Tibial artery (tissue), 4 donors: ENCODE data around the gene WHRN.

Experiments
- DNase-seq, 2 donors: peaks; one replicate each; pipeline ENCODE4 v3.0.0-alpha.2; 2019
- H3K27ac ChIP-seq, 2 donors: fragments of 200-600 bp; sonication (generic) in 1 of 2; 1 replicate in 1 of 2; 2 replicates in 1 of 2; pipeline ENCODE4 v1.5.1; 2018 to 2019; ENCODE audit warnings: mild to moderate bottlenecking in 1 of 2
- H3K27me3 ChIP-seq, 2 donors: fragments of 200-600 bp; sonication (generic) in 1 of 2; one replicate each; pipeline versions ENCODE4 v1.5.1 to v1.6.0; 2016 to 2019
- H3K36me3 ChIP-seq, 3 donors: fragments of 200-600 bp; sonication (generic) in 2 of 3; one replicate each; pipeline ENCODE4 v1.5.1; 2016 to 2019; ENCODE audit warnings: mild to moderate bottlenecking in 2 of 3
- H3K4me1 ChIP-seq, 4 donors: fragments of 200-600 bp; sonication (generic) in 2 of 4; 1 replicate in 3 of 4; 2 replicates in 1 of 4; pipeline ENCODE4 v1.5.1; 2016 to 2019
- H3K4me3 ChIP-seq, 2 donors: fragments of 200-600 bp; sonication (generic) in 1 of 2; 1 replicate in 1 of 2; 2 replicates in 1 of 2; pipeline ENCODE4 v1.5.1; 2018 to 2019; ENCODE audit warnings: mild to moderate bottlenecking in 2 of 2
- H3K9me3 ChIP-seq, 3 donors: fragments of 200-600 bp; sonication (generic) in 1 of 3; one replicate each; pipeline ENCODE4 v1.5.1; 2016 to 2019
- intact Hi-C: fragments of 100-400 bp; cut with DNase I; formaldehyde crosslinking; loops from one replicate; pipeline ENCODE4 v1.15.0; 2023; ENCODE audit warnings: low total_unique reads
- TF ChIP-seq, protein P1 (sequence below), 2 experiments: fragments of 200-600 bp in 1 of 2; fragments of 450-650 bp in 1 of 2; IDR thresholded peaks; one replicate each; pipeline ENCODE4 v1.5.1; 2017 to 2019; ENCODE audit warnings: antibody characterized with exemption in 2 of 2, mild to moderate bottlenecking in 1 of 2, moderate library complexity in 1 of 2

The WHRN gene

GRCh38 chr9:114375386-114376175 lies 129.7 kb downstream of the WHRN start:
- TF ChIP-seq, protein P1, sequence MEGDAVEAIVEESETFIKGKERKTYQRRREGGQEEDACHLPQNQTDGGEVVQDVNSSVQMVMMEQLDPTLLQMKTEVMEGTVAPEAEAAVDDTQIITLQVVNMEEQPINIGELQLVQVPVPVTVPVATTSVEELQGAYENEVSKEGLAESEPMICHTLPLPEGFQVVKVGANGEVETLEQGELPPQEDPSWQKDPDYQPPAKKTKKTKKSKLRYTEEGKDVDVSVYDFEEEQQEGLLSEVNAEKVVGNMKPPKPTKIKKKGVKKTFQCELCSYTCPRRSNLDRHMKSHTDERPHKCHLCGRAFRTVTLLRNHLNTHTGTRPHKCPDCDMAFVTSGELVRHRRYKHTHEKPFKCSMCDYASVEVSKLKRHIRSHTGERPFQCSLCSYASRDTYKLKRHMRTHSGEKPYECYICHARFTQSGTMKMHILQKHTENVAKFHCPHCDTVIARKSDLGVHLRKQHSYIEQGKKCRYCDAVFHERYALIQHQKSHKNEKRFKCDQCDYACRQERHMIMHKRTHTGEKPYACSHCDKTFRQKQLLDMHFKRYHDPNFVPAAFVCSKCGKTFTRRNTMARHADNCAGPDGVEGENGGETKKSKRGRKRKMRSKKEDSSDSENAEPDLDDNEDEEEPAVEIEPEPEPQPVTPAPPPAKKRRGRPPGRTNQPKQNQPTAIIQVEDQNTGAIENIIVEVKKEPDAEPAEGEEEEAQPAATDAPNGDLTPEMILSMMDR (IDR thresholded peaks at IDR 0.05): no peak
- H3K27ac ChIP-seq: no peak overlapping the region
- H3K4me1 ChIP-seq: peaks cover 0 to 25% (median 17%) of the 10 kb centered on the region in 4 donors
- peaks cover 22 to 88% (median 78%) of the 10 kb centered on the region in 3 donors for H3K36me3 ChIP-seq
- intact Hi-C loops: no loop called here
- DNase-seq: no peak
- no peaks in the 10 kb centered on the region for H3K9me3 ChIP-seq
- no peaks in the 10 kb centered on the region for H3K27me3 ChIP-seq
- H3K4me3 ChIP-seq: no peak overlapping the region

DNA sequence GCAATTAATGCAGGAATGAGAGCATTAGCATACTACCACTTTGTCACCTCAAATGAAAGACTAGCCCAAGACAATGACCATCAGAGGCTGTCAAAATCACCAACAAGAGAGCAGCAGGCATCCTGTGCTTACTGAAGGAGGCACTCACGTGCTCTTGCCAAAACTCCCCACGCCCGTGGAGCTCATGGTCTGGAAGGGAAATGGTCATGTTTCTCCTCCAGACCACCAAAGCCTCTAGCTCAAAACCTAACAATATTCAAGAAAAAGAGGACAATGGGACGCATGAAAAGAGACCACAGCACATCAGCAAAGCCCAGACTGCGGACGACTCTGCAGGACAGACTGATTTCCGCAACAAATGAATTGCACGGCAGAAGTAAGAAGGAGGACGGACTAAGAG lies 130.3 kb downstream of the WHRN start:
- TF ChIP-seq, protein P1 (IDR thresholded peaks at IDR 0.05): no peak
- Histone ChIP-seq H3K27me3 (no peaks in the 10 kb centered on the region), H3K4me3 (no peak overlapping the region), H3K4me1 (peaks cover 0 to 22% (median 17%) of the 10 kb centered on the region in 4 donors), H3K9me3 (no peaks in the 10 kb centered on the region), H3K36me3 (peaks cover 22 to 90% (median 78%) of the 10 kb centered on the region in 3 donors), H3K27ac (no peak overlapping the region)
- DNase-seq: no peak
- intact Hi-C loops: no loop called here

DNA sequence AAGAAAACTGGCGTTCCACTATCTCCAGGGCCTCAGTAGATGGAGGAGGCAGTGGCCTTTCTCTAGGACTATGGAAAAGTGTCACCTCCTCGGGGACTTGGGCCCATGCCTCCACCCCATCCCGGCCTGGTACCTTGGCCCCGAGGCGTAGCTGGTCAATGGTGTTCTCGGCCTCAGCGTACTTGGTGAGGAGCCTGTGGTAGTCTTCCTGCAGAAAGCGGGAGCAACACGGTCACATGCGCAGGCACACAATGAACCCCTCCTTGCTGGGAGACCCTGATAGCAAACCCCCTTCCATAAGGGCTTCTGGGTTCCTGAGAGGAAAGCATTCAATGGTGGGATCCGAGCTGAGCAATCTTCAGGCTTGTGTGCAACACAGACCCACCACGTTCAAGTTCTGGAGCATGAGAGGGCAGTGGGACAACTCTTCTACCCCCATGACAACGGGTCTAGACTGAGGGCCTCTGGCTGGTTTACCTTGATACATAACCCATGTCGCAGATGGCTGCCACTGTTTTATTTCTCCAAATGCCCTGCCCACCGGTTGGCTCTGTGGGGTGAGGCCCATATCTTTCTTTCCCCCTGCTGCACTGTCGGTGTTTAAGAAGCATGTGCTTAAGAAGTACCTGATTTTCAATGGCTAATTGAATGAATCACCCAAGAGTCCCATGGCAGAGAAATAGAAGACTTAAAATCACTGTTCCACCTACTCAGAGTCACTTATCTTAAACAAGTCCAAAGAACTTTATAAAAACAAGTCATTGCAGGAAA lies 131.1 kb downstream of the WHRN start:
- peaks cover 22 to 84% (median 74%) of the 10 kb centered on the region in 3 donors for H3K36me3 ChIP-seq
- no peak for DNase-seq
- H3K4me1 ChIP-seq: peaks cover 0 to 17% (median 14%) of the 10 kb centered on the region in 4 donors
- no peak overlapping the region for H3K27ac ChIP-seq
- no peaks in the 10 kb centered on the region for H3K9me3 ChIP-seq
- TF ChIP-seq, protein P1 (IDR thresholded peaks at IDR 0.05): no peak
- intact Hi-C loops: no loop called here
- no peaks in the 10 kb centered on the region for H3K27me3 ChIP-seq
- H3K4me3 ChIP-seq: no peak overlapping the region

DNA sequence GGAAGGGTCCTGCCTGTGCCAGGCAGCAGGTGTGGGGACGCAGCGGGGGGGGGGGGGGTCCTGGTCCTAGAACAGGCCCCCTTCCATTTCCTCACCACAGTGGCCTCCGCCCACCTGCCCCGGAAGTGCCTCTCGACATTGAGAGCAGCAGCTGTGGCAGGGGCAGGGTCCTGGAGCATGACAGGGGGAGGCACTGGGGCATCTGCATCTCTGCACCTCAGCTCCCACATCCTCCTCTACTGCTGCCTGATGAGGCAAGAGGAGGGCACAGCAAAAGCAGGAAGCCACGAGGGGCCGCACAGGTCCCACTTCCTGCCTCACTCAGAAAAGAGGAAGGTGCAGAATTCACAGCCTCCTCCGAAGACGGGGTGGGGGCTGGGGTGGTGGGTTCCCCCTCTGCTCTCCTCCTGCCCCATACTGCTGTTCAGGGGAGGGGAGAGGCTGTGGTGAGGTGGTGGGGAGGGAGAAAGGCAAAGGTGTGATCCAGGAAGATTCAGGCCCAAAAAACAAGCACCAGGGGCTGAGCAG lies 132.3 kb downstream of the WHRN start:
- Histone ChIP-seq H3K9me3 (no peaks in the 10 kb centered on the region), H3K36me3 (peaks cover 27 to 82% (median 76%) of the 10 kb centered on the region in 3 donors), H3K27ac (peak overlapping the region; percentile 3 to 39), H3K4me1 (peaks cover 0 to 10% (median 10%) of the 10 kb centered on the region in 4 donors), H3K27me3 (no peaks in the 10 kb centered on the region), H3K4me3 (no peak overlapping the region)
- intact Hi-C loops: no loop called here
- TF ChIP-seq, protein P1 (IDR thresholded peaks at IDR 0.05): no peak
- DNase-seq: peak; percentile 57 to 80

- TF ChIP-seq, protein P1 (IDR thresholded peaks at IDR 0.05): no peak
- Histone ChIP-seq H3K27ac (peak overlapping the region; percentile 3 to 39), H3K27me3 (no peaks in the 10 kb centered on the region), H3K9me3 (no peaks in the 10 kb centered on the region), H3K4me3 (no peak overlapping the region), H3K36me3 (peaks cover 33 to 88% (median 79%) of the 10 kb centered on the region in 3 donors), H3K4me1 (peaks cover 0 to 14% (median 10%) of the 10 kb centered on the region in 4 donors)
- no peak for DNase-seq
- intact Hi-C loops: no loop called here
These were observed 133.0 kb downstream of the WHRN start for GRCh38 chr9:114371973-114372917.
